ENCODE measurements around the gene ZNF710.

DNA sequence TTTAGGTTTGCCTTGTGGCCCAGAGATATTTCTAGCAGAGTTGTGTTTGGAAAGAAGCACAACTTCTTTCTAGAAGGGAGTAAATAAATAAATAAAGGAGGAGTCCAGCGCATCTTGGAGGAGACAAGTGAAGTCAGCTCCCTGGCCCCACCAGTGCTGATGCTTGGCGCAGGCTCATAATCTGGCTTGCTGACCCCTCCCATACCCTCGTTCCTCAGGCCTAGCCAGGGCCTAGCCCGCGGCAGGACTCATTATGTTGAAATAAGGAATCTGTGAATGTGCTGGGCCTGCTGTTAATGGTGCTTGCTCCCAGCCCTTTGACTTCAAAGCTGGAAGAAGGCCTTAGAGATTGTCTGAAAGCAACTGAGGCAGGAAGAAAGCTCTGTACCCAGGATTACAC is 3.1 kb downstream of the ZNF710 start:
- TF ChIP-seq CTCF (conservative IDR thresholded peaks at IDR 0.05 in 1 of 2, IDR thresholded peaks at IDR 0.05 in 1 of 2; ENCODE audit: extremely low read depth in 1 of 2, insufficient read depth in 1 of 2, low read depth in 1 of 2, low read length in 2 of 2): no peak
- no peak for TF ChIP-seq EZH2 (IDR thresholded peaks at IDR 0.05; ENCODE audit: borderline replicate concordance, low read length)
